GM18861 (cell line): ENCODE results near the gene ENGASE.

Experiments used
- ATAC-seq: cut with Tn5 transposase; IDR thresholded peaks from one replicate; pipeline ENCODE4 v1.9.1; 2021; ENCODE audit not compliant: unreplicated experiment

The ENGASE gene

DNA sequence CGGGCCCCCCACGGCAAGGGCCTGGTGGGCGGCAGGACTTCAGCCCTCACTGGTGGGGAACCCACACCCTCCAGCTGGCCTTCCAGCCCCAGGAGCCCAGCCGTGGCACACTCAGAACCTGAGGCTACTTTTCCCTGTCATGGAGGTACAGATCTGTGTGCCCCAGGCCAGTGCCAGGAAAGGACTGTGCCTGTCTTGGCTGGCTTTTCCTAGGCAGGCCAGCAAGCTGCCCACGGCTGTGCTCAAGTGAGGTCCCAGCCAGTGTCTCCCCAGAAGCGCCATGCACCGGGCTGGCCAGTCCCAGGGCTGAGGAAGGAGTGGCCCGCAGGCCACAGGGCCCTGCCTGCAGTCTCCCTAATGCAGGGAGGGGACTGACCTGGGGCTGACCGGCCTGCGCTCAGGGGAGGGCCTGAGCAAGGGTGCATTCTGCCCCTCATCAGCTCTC lies 16.6 kb downstream of the ENGASE start:
- ATAC-seq = no peak

DNA sequence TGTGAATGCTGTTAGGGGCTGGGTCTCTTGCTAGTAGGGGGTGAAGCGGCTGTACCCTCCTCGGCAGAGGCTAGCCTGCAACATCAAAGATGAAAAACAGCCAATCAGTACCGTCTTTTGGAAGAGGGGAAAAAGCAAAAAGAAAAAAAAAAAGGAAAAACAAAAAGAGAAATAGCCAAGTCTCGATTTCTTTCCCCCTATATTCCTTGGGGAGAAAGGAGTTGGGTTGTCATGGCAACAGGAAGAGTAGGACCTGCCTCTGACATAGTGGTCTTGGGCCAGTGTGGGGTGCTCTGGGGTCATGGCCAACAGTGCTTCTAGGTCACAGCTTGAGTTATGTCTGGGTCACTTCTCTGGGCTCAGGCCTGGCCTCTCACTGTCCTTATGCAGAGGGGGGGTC lies 17.9 kb downstream of the ENGASE start:
- ATAC-seq = no peak

DNA sequence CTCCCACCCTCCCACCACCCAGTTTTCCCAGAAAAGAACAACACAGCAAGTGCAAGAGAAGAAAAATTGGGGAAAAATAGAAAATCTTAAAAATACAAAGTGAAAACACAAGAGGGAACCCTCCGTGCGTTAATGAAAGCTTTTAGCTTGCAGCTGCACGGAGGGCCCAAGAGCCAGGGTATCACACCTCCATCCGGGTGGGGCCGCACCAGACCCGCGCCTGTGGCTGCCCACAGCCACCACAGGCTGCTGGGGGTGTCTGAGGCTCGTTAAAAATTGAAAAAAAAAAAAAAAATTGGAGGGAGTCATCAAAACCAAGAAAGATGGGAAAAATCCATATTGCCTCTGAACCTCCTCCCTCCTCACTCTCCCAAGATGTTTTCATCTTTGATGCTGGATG lies 18.6 kb downstream of the ENGASE start:
- ATAC-seq = no peak

DNA sequence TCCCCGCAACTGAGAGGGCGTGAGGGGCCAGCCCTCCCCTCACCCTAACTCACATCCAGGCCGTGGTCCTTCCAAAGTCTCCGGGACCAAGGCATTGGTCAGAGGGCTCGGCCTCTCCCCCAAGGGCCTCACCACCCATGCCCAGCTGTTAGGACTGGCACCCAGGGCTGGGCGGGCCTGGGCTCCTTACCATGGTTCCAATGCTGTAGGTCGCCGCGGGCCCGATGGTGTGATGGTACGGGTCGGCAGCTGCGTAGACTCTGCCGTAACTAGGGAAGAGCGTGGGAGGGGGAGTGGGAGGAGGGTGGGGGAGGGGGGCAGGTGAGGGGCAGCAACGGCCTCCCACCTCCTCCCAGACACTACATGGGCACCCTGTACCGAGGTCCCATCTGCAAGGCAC lies 19.6 kb downstream of the ENGASE start:
- ATAC-seq = no peak

DNA sequence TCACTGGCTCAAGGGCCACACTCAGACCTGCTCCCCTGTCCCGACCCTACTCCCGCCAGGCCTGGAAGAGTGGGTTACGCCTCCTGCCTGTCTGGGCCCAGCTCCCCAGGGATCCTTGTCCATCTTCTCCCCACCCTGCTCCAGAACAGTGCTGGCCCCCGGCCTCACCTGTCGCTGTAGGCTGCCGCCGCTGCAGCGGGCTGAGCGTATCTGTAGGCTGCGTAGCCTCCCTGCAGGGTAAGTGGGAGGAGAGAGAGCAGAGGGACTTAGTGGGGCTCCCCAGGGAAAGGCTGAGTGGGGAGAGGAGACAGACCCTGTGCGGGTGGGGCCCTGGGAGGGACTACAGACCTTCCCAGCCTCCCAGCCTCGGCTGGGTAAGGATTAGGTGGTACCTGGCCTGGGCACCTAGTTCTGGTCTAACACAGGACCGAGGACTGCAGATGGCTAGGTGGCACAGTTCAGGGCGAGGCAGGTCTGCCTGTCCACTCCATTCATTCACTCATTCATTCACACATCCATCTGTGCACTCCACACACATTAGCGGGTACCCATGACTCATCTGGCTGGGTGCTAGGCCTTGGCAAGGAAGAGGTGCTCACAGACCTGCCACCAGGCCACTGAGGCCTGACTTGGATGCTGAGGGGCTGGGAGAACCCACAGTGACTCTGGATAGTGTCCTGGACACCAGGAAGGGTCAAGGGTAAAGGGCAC lies 20.9 kb downstream of the ENGASE start:
- ATAC-seq = no peak

DNA sequence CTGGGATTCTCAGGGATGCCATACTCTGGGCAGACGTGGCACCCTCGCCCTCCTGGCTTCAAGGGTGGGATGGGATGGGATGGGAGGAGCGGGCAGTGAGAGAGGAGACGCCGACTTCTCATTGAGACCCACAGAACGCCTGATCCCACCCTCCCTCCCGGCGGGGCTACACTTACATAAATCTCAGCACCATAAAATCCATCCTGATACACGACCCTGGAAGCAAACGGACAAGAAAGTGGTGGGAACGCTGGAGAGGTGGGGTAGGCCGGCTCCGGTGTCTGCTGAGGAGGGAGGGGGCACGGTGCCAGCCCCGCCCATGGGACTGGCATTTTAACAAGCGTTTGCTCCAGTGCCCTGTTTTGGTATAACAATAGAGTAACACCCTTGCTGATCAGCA lies 21.9 kb downstream of the ENGASE start:
- no peak for ATAC-seq

DNA sequence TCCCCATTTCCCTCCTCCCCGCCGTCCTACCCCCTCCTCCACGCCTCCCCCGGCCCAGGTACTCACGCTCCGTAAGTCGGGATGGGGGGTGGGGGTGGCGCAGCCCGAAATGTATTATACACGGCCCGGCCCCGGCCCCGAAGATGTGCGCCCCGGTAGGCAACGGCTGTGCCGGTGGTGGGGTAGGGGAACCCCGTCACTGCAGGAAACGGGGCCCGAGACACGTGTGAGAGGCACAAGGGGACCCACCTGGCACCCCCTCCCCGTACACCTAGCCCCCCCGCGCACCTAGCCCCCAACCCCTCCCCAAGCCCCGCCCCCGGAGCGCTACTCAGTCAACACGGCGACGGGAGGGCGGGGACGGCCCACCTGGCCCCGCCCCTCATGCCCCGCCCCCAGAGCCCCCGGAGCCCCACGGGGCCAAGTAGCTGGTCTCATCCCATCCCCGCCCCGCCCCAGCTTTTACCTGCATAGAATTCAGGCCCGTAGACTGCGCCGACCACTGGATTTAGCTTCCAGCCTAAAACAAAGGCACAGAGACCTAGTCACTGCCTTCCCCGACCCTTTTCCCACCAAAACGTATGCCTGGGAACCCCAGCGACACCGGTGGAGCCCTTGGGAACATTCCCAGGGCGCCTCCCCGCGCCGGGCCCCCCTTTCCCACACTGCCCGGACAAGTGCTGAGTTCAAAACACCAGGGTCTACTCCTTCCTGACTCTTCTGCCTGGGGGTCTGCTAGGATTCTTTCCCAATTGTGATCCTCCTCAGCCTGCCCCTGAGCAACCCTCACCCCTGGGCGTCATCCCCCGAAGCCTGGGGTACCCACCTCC lies 22.8 kb downstream of the ENGASE start:
- no peak for ATAC-seq

DNA sequence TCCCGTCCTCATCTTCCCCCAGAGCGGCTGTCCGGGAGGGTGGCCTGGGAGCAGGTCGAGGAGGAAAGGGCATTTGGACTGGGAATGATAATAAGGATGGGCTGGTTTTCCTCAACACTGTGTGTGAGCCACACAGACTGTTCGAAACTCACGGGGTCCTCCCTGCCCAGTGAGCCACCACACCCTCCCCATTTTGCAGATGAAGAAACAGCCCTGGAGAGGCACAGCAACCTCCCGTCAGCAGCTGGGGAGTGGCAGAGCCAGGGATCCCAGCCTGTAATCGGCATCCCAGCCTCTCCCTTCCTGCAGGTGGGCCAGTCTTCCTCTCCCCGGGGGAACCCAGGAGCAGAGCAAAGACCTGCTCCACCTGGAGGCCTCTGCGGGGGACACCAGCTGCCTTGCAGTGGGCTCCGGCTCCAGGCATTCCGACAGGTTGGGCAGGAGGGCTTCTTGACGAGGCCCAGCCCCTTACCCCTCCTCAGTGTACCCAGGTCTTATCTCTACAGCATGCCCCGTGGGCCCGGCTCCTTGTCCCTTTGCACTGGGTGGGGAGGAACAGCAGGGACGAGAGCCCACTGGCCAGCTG lies 23.8 kb downstream of the ENGASE start:
- no peak for ATAC-seq

DNA sequence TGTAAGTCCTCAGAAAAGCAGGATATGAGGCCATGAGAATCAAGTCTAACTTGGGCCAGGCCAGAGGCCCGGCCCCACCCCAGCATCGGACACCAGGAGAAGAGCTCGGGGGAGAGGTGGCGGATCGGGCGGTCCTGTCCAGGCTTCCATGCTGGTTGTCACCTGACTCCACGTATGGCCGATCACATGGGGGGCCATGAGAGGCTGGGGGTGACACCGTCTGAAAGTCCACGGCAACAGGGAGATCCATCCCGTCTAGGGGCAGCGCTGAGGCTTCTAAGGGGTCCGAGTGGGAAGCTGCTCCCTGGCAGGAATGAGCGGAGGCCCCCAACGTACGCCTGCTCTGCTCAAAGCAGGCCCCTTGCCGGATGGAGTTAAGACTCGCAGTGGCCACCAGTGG lies 25.8 kb downstream of the ENGASE start:
- ATAC-seq = no peak

DNA sequence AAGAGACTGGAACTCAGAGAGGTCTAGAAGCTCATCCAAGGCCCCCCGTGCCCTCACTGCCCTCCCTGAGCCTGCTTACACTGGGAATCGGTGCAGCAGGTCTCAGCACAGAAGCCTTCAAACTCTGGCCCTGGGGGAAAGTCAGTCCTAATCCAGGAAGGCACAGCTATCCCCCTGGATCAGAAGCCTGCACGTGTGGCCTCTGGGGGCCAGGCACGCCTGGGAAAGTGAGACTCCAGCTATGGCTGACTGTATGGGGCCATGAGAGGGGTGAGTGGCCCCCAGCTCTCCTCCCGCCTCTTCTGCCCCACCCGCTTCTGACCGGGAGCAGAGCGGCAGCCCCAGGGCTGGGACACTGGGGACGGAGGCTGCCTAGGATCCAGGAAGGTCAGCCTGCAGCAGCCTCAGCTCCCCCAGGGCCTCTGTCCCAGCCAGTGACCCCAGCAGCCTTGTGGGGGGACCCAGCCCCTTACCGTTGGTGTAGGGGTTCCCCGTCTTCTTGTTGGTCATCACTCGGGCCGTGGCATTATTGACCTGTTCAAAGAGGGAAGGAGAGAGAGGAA lies 26.6 kb downstream of the ENGASE start:
- no peak for ATAC-seq

DNA sequence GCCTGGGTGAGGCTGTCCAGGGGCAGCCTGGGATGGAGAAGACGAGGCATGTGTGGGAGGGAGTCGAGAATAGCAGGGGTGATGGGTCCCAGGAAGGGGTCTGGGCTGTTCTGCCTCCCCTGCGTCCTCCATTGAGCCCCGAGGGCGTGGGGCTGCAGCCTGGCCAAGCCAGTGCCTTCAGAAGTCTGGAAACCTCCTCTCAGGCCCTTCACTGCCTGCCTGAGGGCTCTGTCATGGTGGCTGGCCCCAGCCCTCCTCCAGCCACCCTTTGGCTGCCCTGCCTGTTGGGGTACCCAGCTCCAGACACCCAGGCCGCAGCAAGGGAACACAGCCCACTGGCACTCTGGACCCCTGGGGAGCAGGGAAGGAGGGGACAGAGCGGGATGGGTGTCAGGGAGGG lies 27.6 kb downstream of the ENGASE start:
- ATAC-seq = no peak

DNA sequence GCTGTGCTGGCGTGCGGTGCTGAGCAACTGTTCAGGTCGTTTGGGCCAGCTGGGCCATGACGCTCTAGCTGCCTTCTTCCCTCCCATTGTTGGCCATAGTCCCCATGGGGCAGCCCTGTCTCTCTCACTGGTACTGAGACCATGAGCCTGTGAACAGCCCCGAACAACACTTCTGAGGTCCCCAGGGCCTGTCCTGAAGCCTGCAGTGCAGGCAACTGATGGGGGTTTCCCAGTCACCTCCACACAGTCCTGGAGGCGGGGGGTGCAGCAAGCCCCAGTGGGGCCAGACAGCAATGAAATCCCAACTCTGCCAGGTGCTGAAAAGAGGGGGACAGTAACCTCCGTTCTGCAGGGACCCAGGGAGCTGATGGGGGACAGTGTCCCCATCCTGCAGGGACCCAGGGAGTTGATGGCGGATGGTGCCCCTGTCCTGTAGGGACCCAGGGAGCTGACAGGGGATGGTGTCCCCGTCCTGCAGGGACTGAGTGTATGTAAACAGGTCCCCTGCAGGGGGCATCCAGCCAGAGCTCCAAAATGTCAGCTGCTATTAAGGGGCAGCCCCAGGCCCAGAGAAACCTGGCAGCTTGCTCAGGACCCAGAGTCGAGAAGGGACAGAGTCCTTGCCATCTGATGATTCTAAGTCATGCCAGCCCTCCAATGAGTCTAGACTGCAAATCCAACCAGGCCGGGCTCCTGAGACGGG lies 30.4 kb downstream of the ENGASE start:
- no peak for ATAC-seq

DNA sequence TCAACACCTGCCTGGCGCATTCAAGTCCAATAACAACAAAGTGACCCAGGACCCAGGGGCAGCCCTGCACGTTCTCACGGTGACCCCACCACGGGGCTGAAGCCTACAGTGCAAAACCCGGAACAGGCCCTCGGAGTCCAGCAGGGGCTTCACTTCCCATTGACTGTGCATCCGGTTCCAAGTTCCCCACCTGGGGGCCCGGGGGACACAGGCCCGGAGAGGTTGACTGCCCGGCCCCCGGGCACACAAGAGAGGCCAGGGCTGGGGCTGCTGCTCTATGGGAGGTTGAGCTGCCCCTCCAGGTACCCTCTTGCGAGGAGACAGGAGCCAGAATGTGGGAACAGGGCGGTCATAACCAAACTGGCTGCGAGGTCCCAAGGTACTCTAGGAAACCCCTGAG lies 31.3 kb downstream of the ENGASE start:
- no peak for ATAC-seq

DNA sequence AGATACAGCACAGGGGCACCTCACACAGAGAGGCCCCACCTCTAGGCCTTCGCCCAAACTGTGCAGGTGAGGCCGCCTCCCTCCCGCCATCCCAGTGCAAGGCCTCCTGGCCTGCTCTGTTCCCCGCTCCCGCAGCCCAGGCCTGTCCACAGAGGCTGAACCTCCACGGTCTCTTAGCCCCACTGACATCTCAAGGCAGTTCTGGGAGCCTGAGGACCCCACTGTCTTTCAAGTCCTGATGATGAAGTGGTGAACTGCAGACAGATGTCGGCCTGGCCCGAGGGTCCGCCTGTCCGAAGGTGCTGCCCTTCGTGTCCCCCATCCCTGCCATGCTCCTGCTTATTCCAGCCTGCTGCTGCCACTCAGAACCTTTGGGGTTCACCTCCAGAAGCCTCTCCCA lies 32.3 kb downstream of the ENGASE start:
- ATAC-seq = no peak

DNA sequence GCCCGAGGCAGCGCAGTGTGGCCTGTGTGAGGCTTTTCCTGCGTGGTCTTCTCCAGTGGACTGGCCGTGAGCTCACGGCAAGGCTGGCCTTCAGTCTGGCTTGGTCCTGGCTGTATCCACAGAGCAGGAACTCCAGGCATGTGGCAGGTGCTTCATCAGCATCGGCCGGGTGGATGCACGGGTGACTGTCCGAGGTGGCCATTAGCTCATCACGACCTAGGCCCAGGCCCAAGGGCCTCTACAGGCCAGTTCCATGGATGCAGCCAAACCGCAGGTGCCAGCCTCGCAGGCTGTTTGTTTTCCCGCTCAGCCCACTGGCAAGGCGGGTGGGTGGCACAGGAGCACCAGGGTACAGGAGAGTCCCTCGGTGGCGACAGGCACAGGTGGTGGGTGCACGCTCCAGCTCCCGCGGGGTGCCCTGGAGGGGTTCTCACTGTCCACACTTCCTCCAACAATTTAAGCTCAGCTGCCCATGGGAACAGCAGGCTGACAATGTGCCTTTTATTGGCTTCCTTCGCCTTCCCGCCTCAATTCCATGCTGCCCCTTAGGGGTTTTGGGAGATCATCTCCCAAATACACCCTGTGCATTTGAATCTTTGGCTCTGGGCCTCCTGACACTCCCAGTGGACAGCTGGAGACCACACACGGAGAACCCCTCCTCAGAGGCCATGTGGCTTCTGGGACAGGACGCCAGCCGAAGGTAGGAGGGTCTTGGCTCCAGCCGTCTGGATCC lies 33.0 kb downstream of the ENGASE start:
- no peak for ATAC-seq

DNA sequence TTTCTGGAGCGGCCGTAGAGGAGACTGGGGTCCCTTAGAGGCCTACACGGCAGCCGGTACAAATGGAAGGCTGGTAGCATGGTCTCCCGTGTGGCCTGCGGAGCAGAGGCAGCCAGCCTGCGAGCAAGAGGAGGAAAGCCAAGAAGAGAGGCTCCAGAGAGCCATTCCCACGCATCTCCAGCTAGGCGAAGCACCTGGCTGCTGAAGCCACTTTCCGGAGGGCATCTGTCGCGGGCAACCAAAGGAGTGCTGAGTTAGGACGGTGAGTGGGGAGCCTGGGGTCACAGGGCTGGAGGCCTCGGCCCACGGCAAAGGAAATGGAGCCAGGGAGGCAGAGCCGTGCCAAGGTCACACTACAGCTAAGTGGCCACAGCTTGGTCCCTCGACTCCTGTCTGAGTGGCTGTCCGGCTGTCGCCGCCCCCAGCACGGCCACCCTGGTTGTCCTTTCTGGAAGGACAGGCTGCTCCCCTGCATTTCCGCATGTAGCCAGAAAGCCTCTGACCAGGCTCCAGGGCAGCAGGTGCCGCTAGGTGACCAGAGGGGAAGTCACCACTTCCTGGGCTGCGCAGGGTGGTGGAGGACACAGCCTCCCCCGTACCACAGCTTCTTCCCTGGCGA lies 33.7 kb downstream of the ENGASE start:
- ATAC-seq = no peak

DNA sequence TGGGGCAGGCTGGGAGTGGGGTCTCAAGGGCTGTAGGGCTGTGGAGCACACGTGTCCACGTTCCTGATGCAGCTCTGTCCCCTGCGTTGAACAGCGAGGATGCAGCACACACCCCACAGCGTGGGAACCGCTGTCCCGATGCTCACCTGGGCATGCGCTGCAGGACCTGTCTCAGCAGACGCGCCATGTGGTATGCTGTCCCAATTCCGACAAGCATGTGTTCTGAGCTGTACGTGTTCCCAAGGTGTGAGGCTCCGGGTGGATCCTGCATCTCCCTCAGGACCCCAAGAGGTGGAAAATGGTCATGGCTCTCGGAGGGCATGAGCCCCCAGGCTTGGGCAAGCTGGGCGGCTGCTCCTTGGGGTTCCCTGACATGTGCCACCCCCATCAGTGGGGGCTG lies 34.2 kb downstream of the ENGASE start:
- no peak for ATAC-seq

DNA sequence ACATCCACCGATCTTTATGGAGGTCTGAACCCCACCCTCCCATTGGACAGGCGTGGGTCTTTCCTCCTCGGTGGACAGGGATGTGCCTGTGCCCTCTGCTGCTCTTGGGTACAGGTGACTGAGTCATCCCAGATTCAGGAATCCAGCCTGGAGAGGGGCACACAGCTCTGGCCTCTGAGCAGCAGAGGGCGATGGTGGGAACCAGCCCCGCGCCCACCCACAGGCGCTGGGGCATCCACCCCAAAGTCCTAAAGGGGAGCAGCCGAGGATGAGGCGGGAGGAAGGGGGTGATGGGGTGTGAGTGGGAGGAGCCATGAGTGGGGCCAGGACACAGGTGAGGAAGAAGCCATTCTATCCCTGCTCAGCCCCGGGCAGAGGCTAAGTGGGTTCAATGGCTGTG lies 35.0 kb downstream of the ENGASE start:
- no peak for ATAC-seq

DNA sequence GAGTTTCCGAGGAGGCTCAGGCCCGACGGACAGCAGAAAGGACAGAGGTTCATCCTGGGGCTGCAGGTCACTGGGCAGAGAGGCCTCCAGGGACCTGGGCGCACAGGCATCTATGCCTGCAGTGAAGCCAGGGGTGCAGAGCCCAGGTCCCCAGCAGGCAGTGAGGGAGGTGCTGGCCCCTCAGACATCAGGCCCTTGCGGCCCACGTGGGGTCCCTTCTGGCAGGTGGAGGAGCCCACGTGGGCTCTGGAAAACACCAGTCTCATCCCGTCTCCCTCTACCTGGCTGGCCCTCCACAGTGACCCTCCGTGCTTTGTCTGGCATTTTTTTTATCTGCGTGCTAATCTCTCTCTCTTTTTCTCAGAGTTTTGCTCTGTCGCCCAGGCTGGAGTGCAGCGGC lies 36.5 kb downstream of the ENGASE start:
- no peak for ATAC-seq

DNA sequence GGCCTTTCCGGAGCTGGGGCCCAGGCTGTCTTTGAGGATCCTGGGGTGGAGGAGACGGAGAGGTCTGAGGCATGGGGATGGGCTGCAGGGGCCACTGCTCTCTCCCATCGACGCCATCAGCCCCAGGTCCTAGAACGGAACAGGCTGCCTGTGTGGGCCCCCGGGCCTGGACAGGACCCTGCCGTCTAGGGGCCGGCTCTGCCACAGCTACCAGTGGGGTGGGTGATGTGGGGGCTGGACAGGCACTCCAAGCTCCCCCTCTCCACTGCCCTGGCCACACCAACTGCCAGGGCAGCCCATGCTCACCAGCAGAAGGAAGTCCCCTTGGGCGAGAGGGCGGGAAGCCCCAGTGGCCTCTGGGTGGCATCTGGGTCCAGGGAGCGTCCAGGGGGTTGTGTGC lies 37.8 kb downstream of the ENGASE start:
- no peak for ATAC-seq
